Heart right ventricle (tissue), 12 donors: Measurements from ENCODE around the gene IL9R. TPM values are rescaled to one million over a fixed set of nuclear protein-coding genes. Genes with fewer than 3 reads are reported as not detected.

Source experiments
- polyA plus RNA-seq, 2 donors: library from polyadenylated mRNA; stranded (reverse); fragments of 200-250 nt; gene quantifications; one replicate each; pipeline ENCODE4 v1.2.3, GENCODE V29; 2013
- total RNA-seq, 10 donors: library from RNA; stranded (reverse); fragmentation: NEBNext Ultra II Directional in 3 of 10; extraction: Animal tissue kit (Norgen Biotek cat#: 25700) in 3 of 10; gene quantifications; one replicate each; pipeline versions ENCODE4 v1.2.1 to v1.2.4, GENCODE V29; 2021 to 2023
- donor health status: ischemic (EF 13 %, LVEDD 7.1; RV severe dilation, severe dysfunction).
- donor health status: healthy with polysubstance abuse.
- donor health status: DM: no; HTN: yes; CAD: no.
- donor health status: DM: no; HTN: no; CAD: no.
- donor health status: ischemic (EF 25% LVEDD 6.9; RV normal size, moderate dysfunction).
- donor health status: ischemic (EF 25% LVEDD 5.7; RV mildly dilated, moderate dysfunction).
- donor health status: healthy.
- donor health status: nonischemic (EF 11% LVEDD 7.7; RV severe dilation, severe dysfunction).
- donor health status: DM: yes; HTN: yes; CAD: no.
- donor health status: PGD.
- donor health status: ischemic (EF 29% LVEDD 5.4; RV normal size, mild dysfunction).
- donor health status: nonischemic (EF 23%, LVEDD 6.1; RV moderate dilation, normal function).

The IL9R gene
- total and polyA plus RNA-seq, 12 donors, result 0.15 to 0.32 TPM; not detected in 10

Other genes starting within 250 kb of the IL9R start
- 10 to 100 TPM; 15.1 to 29.2 (median 21.1) TPM for gene VAMP7, start 116.4 kb upstream of the IL9R start, total RNA-seq
- 10 to 100 TPM in 1 of 2 donors, 1 to 10 TPM in 1; 9.4 to 24.9 TPM for gene VAMP7, start 116.4 kb upstream of the IL9R start, polyA plus RNA-seq